ENCODE results near the gene LLCFC1.

DNA sequence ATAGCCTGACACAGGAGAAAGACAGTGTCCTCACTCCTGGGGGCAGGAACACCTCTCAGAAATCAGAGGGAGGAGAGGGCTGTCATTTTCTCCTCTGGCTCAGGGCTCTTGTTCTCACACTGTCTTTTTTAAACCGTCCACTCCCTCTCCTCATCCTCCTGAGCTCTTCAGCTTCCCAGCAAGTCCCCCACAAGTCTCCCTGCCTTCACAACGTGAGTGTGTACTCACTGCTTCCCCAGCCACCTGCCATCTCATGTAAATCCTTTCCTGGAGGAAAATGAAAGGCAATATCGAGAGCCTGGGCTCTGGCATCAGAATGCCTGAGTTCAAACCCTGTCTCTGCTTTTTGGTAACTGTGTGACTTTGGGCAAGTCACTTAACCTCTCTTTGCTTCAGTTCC is 5.7 kb downstream of the LLCFC1 start:
- TF ChIP-seq, protein P1, sequence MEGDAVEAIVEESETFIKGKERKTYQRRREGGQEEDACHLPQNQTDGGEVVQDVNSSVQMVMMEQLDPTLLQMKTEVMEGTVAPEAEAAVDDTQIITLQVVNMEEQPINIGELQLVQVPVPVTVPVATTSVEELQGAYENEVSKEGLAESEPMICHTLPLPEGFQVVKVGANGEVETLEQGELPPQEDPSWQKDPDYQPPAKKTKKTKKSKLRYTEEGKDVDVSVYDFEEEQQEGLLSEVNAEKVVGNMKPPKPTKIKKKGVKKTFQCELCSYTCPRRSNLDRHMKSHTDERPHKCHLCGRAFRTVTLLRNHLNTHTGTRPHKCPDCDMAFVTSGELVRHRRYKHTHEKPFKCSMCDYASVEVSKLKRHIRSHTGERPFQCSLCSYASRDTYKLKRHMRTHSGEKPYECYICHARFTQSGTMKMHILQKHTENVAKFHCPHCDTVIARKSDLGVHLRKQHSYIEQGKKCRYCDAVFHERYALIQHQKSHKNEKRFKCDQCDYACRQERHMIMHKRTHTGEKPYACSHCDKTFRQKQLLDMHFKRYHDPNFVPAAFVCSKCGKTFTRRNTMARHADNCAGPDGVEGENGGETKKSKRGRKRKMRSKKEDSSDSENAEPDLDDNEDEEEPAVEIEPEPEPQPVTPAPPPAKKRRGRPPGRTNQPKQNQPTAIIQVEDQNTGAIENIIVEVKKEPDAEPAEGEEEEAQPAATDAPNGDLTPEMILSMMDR (IDR thresholded peaks at IDR 0.05 in 8 of 11, conservative IDR thresholded peaks at IDR 0.05 in 3 of 11) = no peak
- TF ChIP-seq POLR2A (IDR thresholded peaks at IDR 0.05) = no peak
